Right renal cortex interstitium (tissue), 3 donors: ENCODE measurements around the gene MGAT5B. TPM values are rescaled to one million over a fixed set of nuclear protein-coding genes. Genes with fewer than 3 reads are reported as not detected.
"Not testable (repeated sequence)": the region's sequence is repeated elsewhere in the genome, so short reads cannot be mapped to it uniquely, and the experiment has no call there.

Source experiments
- DNase-seq, 3 donors: peaks; one replicate each; pipeline ENCODE4 v3.0.0-alpha.2; 2013; ENCODE audit warnings: low read depth in 3 of 3, low spot score in 2 of 3
- polyA plus RNA-seq, 3 donors: library from polyadenylated mRNA; unstranded; fragments of 120-200 nt; gene quantifications; one replicate each; pipeline ENCODE4 v1.2.1, GENCODE V29; 2013; ENCODE audit not compliant: insufficient read length in 3 of 3

Gene MGAT5B
- polyA plus RNA-seq, 3 donors = 1.1 to 1.3 (median 1.1) TPM

DNA sequence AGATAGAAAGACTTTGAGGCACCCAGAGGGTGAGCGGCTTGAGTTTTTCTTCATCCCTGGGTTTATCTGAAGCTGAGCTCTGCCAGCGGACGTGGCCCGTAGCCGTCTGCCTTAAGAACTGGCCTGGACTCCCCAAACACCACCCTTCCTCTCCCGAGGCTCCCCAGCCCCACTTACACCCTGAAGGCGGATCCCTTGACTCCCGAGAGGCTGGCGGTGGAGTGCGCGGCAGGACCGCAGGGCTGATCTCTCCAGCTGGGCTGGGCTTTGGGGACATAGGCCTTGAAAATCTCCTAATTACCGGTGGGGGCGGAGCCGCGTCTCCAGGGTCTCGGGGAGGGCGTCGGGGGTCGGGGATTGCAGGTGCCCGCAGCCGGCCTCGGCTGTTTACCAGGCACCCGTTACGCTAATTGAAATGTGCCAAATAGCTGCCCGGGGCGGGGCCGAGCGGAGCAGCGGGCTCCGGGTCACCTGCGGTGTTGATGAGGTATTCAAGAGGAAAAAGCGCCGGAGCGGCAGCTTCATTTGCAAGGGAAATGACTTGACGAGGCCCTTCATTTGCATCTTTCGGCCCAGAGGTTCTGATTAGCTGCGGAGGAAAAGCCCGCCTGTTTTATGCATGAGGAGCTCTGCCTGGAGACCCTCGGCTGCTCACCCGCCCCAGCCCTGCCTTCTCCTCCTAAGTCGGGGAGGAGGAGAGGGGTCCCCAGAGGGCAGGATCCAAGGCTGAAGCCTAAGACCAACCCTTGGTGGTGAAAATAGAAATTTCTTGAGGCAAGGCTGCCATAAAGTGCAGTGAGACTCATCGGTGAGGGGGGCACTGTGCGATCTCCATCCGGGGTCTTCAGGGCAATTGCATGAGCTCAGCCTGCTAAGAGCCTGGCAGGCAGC, 100.7 kb downstream of the MGAT5B start:
- peak; percentile 65 to 76 (median 74) for DNase-seq

- DNase-seq = no peak
These were observed 101.5 kb downstream of the MGAT5B start for GRCh38 chr17:76969598-76970172.

DNA sequence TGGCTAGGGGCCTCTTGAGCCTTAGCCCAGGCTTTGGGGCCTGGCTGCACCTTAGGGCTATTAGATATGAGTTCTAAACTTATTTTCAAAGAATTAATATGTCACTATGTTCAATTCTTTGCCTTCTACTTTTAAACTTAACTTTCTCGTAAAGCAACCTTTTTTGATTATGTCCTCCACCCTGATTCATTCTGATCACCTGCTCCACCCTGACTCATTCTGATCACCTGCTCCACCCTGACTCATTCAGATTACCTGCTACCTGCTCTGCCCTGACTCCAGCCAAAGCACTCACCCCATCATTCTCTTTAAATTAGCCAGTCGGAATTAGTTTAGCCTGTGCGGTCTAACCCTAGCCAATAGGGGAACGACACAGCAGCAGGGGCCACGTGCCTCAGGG, 102.0 kb downstream of the MGAT5B start:
- DNase-seq = not testable (repeated sequence)

- no peak for DNase-seq
These were observed 103.9 kb downstream of the MGAT5B start for GRCh38 chr17:76972046-76972641.

GRCh38 chr17:76973040-76973439, 104.8 kb downstream of the MGAT5B start:
- no peak for DNase-seq

- DNase-seq = no peak
These were observed 106.5 kb downstream of the MGAT5B start for GRCh38 chr17:76974721-76975120.

GRCh38 chr17:76978050-76978449, 109.8 kb downstream of the MGAT5B start:
- DNase-seq = not testable (repeated sequence)

- no peak for DNase-seq
These were observed 113.5 kb downstream of the MGAT5B start for GRCh38 chr17:76981545-76982295.

DNA sequence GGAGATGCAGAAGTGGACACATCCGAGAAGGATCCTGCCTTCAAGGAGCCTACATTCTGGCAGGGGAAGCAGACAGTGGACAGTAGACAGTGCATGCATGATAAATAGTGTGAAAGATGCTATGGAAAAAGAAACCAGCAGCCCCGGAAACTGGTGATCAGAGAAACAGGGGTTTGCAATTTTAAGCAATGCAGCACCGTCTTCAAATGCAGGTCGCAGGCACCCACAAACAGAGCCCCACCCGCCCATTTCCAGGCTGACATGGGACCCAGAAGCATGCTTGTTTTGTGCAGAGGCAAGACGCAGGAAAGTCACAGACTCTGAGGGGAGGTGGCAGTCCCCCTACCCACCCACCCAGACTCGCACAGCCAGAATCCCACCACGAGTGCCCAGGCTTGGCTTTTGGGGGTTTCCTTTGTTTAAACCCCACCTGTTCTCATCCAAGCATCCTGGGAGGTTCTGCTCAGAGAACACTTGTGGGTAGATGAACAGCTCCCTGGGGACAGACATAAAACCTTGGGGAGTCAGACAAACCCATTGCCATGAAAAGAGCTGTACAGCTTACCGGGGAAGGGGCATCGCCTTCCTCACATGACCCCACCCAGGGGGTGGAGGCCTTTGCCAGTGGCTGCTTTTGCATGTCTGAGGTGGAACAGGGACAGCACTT, 114.3 kb downstream of the MGAT5B start:
- no peak for DNase-seq

GRCh38 chr17:76983075-76983775, 115.0 kb downstream of the MGAT5B start:
- no peak for DNase-seq

DNA sequence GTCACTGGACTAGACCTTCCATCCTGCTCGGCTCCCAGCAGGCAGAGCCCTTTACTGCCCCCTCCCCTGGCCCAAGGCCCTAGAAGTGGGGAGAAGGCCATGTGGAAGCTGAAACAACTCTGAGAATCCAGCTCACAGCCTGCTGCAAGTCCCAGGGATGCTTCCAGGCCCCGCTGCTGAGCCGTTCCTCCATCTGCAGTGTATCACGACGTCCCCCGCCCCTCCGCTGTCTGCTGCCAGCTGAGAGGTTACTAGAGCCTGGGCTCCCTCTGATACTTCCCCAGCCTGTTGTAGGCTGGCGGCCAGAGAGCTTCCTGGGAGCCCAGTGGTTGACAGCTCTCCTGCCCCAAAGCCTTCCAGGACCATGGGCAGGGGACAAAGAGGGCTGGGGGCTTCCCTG, 118.2 kb downstream of the MGAT5B start:
- DNase-seq = no peak

GRCh38 chr17:76987486-76988093, 119.4 kb downstream of the MGAT5B start:
- no peak for DNase-seq

DNA sequence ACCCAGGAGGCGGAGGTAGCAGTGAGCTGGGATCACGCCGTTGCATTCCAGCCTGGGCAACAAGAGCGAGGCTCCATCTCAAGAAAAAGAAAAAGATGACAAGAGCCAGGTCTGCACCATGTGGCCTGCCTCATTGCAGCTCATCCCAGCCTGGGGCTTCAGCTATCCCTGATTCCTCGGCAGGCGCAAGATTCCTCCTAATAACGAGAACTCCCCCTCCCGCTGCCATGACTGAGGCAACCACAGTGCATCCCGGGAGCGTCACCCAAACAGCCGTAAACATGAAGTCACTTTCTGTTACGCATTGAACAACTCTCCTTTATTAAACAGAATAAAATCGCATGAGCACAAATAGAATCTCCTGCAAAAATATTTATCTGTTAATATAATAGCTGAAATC, 120.6 kb downstream of the MGAT5B start:
- DNase-seq = no peak

DNA sequence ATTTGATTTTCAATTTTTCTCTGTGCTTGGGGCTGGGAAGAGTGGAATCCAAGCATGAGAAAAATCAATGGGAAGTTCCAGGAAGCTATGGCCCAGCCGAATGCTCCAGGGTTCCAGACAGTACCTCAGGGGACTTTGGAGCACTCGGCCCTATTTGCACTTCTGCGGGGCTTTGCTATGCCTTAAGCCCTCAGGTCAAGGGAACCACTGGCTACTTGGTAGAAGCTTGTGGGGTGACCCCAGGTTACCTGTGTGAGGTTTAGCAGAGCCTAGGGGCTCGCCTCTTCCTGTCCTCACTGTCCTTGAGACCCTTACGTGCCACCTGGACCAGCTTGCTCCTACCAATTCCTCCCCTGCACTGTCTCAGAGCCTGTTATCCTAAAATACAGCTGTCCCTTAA, 121.3 kb downstream of the MGAT5B start:
- no peak for DNase-seq

- DNase-seq = no peak
These were observed 124.7 kb downstream of the MGAT5B start for GRCh38 chr17:76992891-76993290.

GRCh38 chr17:76993651-76994050, 125.4 kb downstream of the MGAT5B start:
- DNase-seq = no peak

- DNase-seq = no peak
These were observed 126.0 kb downstream of the MGAT5B start for GRCh38 chr17:76994237-76994637.

- DNase-seq = no peak
These were observed 127.3 kb downstream of the MGAT5B start for GRCh38 chr17:76995387-76996105.
